ENCODE results near the gene UTS2.

The UTS2 gene

DNA sequence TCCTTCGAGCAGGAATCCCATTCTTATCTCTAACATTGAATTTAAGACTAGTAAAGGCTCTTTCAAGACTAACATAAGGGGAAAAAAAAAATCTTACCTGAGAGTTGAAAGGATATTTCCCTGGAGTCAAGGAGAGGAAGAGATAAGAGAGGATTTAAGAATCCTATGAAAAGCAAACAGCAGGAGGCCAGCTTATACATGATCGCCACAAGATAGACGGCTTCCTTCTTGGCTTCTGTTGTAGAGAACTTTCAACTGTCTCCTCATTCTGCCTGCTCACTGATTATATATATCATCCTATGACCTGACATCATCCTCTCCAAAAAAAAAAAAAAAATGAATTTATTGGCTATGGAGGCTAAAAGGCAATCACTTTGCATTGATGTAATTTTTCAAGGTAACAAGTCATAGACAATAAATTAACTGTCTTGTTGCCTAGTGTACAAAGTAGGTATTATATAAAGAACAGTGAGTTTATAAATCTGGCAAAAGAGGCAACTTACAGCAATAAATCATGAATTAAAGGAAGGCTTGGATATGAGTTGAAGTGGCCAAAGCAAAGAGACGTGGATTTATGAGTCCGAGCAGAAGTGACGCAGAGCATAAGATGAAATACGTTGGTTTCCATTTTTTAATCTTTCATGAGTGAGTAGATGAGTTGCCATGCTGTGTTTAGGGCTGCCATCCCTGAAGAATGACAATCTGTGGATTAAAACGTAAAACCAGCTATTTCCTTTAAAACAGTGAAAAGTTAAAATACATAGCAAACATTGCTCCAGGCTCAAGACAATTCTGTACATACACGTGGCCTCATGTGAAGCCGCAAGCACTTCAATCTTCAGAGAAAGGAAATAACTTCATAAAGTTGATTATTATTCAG, at the start of gene UTS2:
Gene UTS2, minus strand, starts transcription at position 262 of the 880 bp plus-strand sequence. Its CDS starts 62 bp downstream, at position 200.
- DNase-seq (ENCODE audit: low spot score) = no peak

GRCh38 chr1:7899741-7900140, 46.9 kb upstream of the UTS2 start:
- DNase-seq (ENCODE audit: low spot score) = no peak

GRCh38 chr1:7898962-7899361, 46.1 kb upstream of the UTS2 start:
- no peak for DNase-seq (ENCODE audit: low spot score)

DNA sequence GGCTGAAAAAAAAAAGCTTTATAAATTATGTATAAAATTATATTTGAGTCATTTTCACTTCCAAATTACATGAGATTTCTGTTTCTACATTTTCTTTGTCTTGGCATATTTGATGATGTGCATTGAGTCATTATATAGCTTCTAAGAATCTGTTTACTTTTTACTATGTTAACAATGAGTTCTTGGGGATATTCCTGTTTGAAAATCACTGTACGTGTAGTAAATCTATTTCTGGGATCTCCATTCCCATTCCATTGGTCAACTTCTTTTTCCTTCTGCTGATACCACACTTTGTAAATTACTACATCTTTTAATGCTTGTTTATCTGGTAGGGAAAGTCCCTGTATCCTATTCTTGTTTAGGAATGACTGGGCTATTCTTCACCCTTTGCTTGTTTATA, 44.1 kb upstream of the UTS2 start:
- DNase-seq (ENCODE audit: low spot score) = no peak

- DNase-seq (ENCODE audit: low spot score) = no peak
Observed at GRCh38 chr1:7893529-7894180, 40.8 kb upstream of the UTS2 start.

DNA sequence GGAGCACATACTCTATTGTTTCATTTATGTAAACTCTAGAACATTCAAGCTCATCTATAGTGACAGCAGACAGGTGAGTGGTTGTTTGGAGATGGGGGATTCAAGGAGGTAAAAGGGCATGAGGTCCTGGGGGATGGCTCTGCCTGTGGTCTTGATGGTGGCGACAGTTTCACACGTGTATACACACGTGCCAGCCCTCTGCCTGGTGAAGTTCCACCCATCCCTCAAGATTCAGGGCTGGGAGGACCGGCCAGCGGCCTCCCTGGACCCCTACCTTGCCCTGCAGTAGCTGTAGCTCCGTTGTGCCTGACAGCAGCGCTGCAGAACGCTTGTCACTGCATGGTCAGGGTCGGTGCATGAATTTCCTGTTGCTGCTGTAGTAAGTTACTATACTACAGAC, 38.9 kb upstream of the UTS2 start:
- no peak for DNase-seq (ENCODE audit: low spot score)

DNA sequence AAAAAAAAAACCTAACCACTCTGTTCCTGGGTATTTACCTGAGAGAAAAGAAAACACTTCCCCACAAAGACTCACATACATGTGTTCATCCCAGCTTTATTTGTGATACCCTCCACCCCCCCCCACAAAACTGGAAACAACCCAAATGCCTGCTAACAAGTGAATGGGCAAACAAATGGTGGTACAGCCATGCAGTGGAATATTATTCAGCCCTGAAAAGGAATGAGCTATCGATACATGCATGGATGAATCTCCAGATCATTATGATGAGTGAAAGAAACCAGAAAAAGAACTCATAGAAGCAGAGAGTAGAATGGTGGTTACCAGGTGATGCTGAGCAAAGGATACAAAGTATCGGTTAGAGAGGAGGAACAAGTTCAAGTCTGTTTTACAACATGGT, 38.0 kb upstream of the UTS2 start:
- DNase-seq (ENCODE audit: low spot score) = no peak

DNA sequence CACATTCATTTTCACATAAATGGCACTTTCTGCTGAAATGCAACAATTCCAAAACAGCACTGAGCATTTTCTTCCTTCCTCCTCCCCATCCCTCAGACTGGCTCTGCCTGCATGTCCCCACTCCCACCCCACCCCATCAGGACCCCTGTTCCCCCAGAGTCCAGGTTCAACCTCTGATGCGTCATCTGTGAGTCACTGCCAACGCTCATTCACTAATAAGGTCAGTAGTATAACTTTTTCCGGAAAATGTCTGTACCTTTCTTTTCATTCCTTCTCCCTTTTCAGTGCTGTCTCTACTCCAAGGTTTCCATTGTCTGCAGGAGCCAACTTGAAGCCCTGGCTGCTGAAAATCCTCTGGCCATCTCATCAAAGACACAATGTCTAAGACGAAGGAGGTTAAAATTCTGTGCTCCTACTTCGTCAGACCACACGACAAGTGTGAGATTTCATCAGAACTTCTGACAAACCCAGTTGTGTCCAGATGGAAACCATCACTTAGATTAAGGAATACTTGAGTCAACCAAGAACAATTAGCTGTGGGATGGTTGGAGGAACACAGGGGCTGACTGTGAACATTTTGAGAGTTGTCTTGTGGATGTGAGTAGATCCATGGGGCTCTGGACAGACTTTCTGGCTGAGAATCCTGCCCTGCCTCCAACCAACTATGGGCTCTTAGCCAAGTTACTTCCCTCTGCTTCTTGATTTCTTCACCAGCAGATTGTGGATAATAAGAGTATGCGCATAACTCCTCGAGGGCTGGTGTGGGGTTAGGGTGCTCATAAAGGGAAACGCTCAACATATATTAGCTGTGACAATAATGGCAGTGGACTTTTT, 35.6 kb upstream of the UTS2 start:
- DNase-seq (ENCODE audit: low spot score) = no peak

GRCh38 chr1:7886405-7886745, 33.5 kb upstream of the UTS2 start:
- no peak for DNase-seq (ENCODE audit: low spot score)

GRCh38 chr1:7885513-7886404, 32.9 kb upstream of the UTS2 start:
- DNase-seq (ENCODE audit: low spot score) = no peak

DNA sequence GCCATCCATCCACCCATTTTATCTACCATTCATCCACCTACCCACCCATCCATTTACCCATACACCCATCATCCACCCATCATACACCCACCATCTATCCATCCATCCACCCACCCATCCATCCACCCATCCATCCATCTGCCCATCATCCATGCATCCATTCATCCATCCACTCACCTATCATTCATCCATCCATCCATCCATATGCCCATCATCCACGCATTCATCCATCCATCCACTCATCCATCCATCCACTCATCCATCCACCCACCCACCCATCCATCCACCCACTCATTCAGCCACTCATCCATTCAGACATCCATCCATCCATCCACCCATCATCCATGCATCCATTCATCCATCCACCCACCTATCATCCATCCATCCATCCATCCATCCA, 31.9 kb upstream of the UTS2 start:
- no peak for DNase-seq (ENCODE audit: low spot score)

- DNase-seq (ENCODE audit: low spot score) = no peak
Observed at GRCh38 chr1:7879228-7879627, 26.4 kb upstream of the UTS2 start.

GRCh38 chr1:7878027-7878426, 25.2 kb upstream of the UTS2 start:
- no peak for DNase-seq (ENCODE audit: low spot score)

- DNase-seq (ENCODE audit: low spot score) = no peak
Observed at GRCh38 chr1:7873801-7874795, 21.2 kb upstream of the UTS2 start.

- no peak for DNase-seq (ENCODE audit: low spot score)
Observed at GRCh38 chr1:7871136-7871535, 18.3 kb upstream of the UTS2 start.

GRCh38 chr1:7869136-7869920, 16.5 kb upstream of the UTS2 start:
- no peak for DNase-seq (ENCODE audit: low spot score)

DNA sequence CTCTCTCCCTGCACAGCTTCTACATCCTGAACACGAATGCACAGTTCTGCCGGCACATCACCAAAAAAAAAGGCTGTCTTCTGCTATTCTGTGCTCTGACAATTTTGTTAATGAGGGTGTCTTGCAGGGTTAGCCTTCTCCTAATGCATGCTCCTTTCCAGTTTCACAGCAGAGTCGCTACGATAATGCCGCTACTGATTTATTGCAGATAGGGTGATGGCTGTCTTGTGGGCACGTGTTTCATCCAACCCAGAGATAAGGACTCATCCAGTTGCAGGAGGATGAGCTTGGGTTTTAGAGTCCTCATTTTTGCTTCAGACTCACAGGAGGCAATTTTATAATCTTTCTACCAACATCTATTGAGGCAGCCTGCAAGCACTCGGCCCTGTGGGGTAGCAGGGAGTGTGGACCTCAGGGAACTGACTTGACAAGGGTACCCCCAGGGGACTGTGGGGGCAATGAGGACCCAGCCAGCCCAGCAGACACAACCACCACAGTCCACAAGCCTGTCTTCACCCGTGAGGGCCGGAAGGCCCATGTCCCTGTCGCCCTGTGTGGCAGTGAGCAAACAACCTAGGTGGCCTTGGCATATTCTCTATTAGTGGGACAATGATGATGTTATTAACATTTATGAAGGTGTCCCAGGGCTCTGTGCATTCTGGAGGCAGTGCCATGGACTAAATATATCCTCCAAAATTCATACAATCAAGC, 15.4 kb upstream of the UTS2 start:
- no peak for DNase-seq (ENCODE audit: low spot score)

DNA sequence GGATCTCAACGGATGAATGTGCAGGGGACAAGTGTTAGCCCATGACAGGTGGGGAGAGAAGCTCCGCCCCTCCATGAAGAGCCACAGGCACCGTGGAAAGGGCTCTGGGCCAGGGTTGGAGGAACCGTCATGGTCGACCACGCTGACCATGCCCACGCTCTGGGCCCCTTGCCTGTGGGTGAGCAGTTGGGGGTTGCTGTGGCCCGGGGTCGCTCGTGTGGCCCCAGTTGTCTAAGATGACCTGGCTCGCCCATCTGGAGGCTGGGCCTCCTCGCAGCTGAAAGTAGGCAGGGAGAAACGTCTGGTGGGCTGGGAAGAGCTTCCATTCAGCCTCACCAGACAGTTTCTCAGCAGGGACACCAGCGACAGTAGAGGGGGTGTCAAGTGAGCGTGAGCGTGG, 13.1 kb upstream of the UTS2 start:
- DNase-seq (ENCODE audit: low spot score) = no peak

DNA sequence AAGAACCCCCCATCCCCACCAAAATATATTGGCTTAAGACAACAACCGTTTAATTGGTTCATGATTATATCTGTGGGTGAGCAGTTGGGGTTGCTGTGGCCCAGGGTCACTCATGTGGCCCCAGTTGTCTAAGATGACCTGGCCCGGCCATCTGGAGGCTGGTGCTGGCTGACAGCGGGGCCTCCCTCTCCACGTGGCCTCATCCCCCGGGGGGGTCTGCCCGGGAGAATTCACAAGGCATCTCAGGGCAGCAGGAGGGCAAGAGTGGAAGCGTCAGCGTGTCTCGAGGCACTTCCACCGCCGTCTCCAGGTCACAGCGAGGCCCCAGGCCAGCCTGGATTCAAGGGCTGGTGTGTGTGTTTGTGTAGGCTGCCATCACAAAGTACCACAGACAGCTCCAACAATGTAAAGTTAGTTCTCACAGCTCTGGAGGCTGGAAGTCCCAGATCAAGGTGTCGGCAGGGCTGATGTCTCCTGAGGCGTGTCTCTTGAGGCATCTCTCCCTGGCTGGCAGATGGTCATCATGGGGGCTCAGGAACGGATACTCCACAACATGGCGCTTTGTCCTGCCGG, 11.0 kb upstream of the UTS2 start:
- DNase-seq (ENCODE audit: low spot score) = no peak
